Calu3 (cell line): ENCODE data around the gene MAMSTR. TPM values are rescaled to one million over a fixed set of nuclear protein-coding genes. Genes with fewer than 3 reads are reported as not detected.

Experiments used
- BruUV-seq: library from RNA; stranded (reverse); fragments of 400-500 nt; replicated peaks from 2 replicates; lab custom pipeline; 2021; lab: Mats Ljungman, UMichigan
- CTCF ChIA-PET: fragments of 300-600 bp; sonication (Branson Sonifier 250); formaldehyde crosslinking; loops from one replicate; lab custom pipeline; 2022; ENCODE audit warnings: antibody characterized with exemption; lab: Charles Lee
- DNase-seq: peaks from one replicate; pipeline ENCODE4 v3.0.0; 2022
- H3K27ac Mint-ChIP-seq: one replicate; pipeline ENCODE4 v1.8.0; 2022; ENCODE audit warnings: mixed read lengths; ENCODE audit not compliant: unreplicated experiment
- H3K27me3 Mint-ChIP-seq: one replicate; pipeline ENCODE4 v1.8.0; 2022; ENCODE audit warnings: mixed read lengths; ENCODE audit not compliant: unreplicated experiment
- H3K36me3 Mint-ChIP-seq: one replicate; pipeline ENCODE4 v1.8.0; 2022; ENCODE audit warnings: mild to moderate bottlenecking, moderate library complexity, mixed read lengths; ENCODE audit not compliant: insufficient read depth, unreplicated experiment
- H3K4me1 Mint-ChIP-seq: one replicate; pipeline ENCODE4 v1.8.0; 2022; ENCODE audit warnings: mild to moderate bottlenecking, low read depth, mixed read lengths; ENCODE audit not compliant: unreplicated experiment
- H3K4me3 Mint-ChIP-seq: one replicate; pipeline ENCODE4 v1.8.0; 2022; ENCODE audit warnings: mild to moderate bottlenecking, low read depth, moderate library complexity, mixed read lengths; ENCODE audit not compliant: unreplicated experiment
- H3K9me3 Mint-ChIP-seq: one replicate; pipeline ENCODE4 v1.8.0; 2022; ENCODE audit warnings: low read depth, mixed read lengths; ENCODE audit not compliant: unreplicated experiment
- CTCF ChIP-seq: fragments of 200-600 bp; IDR thresholded peaks from one replicate; pipeline ENCODE4 v1.8.0; 2022; ENCODE audit warnings: antibody characterized with exemption; ENCODE audit not compliant: unreplicated experiment
- intact Hi-C: fragments of 100-400 bp; cut with micrococcal nuclease; formaldehyde crosslinking; loops from one replicate; pipeline ENCODE4 v1.10.0; 2022; ENCODE audit not compliant: unreplicated experiment
- total RNA-seq: library from RNA; stranded (reverse); gene quantifications from 2 replicates; pipeline ENCODE4 v1.2.3, GENCODE V29; 2022

MAMSTR gene
- total RNA-seq, 1 experiment from 2014 or later = 1.7 TPM

DNA sequence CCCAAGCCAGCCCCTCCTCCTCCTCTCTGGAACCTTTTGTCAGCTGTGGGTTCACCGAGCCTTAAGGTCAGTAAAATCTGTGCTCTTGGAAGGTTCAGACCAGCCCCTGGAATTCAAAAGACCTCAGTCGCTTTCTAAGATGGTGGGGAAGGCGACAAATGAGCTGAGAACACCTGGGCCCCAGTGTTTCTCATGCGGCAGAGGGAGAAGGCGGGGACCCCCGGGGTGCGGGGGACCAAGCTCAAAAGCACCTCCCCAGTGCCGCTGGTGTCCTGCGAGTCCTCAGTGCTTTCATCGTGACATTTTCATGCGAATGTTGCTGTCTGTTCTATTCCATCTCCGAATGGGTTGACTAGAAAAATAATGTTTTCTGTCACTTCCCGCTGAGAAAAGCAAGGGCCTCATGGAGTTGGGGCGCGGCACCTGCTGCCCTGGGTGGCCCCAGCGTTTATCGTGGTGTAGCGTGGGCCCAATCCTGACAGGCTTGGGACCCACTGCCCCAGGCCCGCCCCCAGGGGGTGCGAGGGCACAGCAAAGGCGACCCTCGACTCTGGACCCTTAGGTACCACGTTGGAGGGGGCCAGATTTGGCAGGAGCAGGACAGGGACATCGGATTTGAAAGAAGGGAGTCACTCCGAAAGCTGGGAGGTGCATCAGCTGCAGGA is 46.0 kb downstream of the MAMSTR start:
- Mint-ChIP-seq H3K4me3 (no peak overlapping the region), H3K27me3 (no peaks in the 10 kb centered on the region), H3K27ac (peak overlapping the region; percentile 17), H3K4me1 (peaks cover 25% of the 10 kb centered on the region), H3K36me3 (peaks cover 5% of the 10 kb centered on the region), H3K9me3 (peaks cover 6% of the 10 kb centered on the region)
- intact Hi-C loops = no loop called here
- no TSS peak for BruUV-seq
- no peak for TF ChIP-seq CTCF
- CTCF ChIA-PET = no interaction called here
- no peak for DNase-seq

DNA sequence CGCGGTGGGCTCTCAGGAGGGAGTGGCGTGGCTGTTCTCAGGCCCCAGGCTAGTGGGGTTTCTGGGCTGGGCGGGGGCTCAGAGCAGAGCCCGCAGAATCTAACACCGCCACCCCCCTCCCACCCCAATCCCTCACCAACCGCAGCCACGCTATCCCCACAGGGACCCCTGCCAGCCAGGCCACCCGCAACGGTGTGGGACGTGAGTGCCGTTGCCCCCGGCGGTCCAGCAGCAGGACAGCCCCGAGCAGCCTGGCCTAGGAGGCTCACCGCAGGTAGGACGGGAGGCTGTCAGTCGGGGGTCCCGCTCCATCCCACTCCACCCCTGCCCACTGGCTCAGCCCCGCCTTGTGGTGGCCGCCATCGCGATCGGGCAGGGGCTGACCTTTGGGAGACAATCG is 46.5 kb downstream of the MAMSTR start, which contains the start of gene NTN5:
Gene NTN5 (minus strand): TSS at position 24 of the 400 bp plus-strand sequence. CDS start 2,031 bp downstream, outside the sequence.
- Mint-ChIP-seq H3K36me3 (peaks cover 5% of the 10 kb centered on the region), H3K4me1 (peaks cover 20% of the 10 kb centered on the region), H3K4me3 (no peak within 1 kb of the TSS), H3K27ac (peak within 1 kb of the TSS; percentile 17), H3K27me3 (no peaks in the 10 kb centered on the region), H3K9me3 (peaks cover 6% of the 10 kb centered on the region)
- intact Hi-C loops = no loop called here
- BruUV-seq = no TSS peak
- TF ChIP-seq CTCF = no peak
- CTCF ChIA-PET = no interaction called here
- DNase-seq = no peak

GRCh38 chr19:48671446-48671995 is 48.0 kb downstream of the MAMSTR start:
- BruUV-seq = no TSS peak

More at GRCh38 chr19:48671446-48671995, 48.0 kb downstream of the MAMSTR start:
- Mint-ChIP-seq H3K36me3 (peaks cover 5% of the 10 kb centered on the region), H3K27me3 (no peaks in the 10 kb centered on the region), H3K4me3 (no peak overlapping the region), H3K9me3 (peaks cover 6% of the 10 kb centered on the region), H3K27ac (no peak overlapping the region), H3K4me1 (peaks cover 6% of the 10 kb centered on the region)
- no peak for DNase-seq
- intact Hi-C loops = no loop called here
- TF ChIP-seq CTCF = no peak
- CTCF ChIA-PET = interaction anchor here (1.4 kb wide), 1 partner anchor 14 kb away, joined by 3 read pairs; no protein-coding TSS in a partner anchor
